Urothelium cell line (cell line): Measurements from ENCODE around the gene TMEM60.
"Not testable (repeated sequence)": the region's sequence is repeated elsewhere in the genome, so short reads cannot be mapped to it uniquely, and the experiment has no call there.

Experiments used
- DNase-seq: peaks from one replicate; pipeline ENCODE4 v3.0.0; 2011; ENCODE audit warnings: low spot score, mixed read lengths
- FAIRE-seq: peaks from 2 replicates; lab custom pipeline; 2011; peaks lifted over from hg19 to GRCh38; lab: Jason Lieb, UNC

Gene TMEM60

DNA sequence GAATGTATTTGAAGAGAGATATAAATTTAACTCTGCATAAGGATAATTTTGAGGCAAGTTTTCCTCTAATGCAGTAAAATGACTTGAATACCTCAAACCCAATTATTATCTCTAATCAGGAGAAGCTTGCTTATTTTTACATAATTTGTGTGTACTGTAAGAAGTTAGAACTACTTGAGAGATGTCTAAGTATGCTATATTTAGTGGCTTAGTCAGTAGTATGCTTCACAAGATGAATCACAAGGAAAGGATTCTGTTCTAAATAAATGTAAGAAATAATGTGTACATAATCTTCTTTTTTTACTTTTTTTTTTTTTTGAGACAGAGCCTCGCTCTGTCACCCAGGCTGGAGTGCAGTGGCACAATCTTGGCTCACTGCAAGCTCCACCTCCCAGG is 14.1 kb upstream of the TMEM60 start:
- FAIRE-seq (no peak), DNase-seq (no peak)

DNA sequence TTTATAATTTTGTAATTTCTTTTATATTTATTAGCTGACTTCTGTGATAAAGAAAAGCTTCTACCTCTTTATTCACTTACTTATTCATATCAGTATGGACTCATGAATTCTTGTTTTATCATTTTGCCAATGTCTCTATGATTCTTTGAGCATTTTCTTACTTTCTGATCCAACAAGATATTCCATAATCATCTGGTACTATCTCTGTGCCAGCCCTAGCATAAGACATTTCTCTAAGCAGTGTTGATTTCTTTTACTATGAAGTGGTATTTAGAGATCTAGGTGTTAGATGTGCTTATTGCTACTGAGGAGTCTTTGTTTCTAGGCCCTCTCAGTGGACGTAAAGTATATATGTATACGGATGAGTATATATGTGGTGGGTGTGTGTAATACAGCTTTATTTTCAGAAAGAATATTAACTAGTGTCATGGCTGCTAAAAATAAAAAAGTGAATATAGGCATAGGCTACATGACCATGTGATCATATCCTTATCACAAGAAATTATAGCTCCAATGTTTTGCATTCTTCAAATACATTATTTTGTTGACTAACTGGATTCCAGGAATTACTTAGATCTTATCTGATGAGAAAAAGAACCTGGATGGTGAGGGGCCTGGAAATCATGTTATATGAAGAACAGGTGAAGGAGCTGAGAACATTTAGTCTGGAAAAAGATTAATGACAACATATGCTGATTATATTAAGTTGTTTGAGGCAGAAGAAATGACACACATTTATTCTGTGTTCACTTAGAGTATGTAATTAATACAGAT is 13.5 kb upstream of the TMEM60 start:
- FAIRE-seq (no peak), DNase-seq (no peak)

DNA sequence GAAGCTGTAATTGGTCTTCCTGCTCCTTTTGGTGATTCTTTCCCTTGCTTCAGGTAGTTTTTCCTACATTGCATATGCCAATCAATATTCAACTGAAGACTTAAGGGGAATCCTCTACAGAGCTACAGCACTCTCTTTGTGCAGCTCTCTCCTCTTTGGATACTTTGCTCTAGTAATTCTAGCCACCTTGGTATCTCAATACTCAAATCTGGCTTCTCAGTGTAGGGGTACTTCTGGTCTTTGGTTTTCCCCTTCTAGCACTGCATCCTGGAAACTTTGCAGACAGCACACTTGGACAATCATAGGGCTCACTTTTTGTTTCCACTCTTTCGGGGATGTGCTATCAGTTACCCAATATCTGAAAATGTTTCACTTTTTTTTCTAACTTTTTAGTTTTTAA is 10.3 kb upstream of the TMEM60 start:
- FAIRE-seq (no peak), DNase-seq (no peak)

DNA sequence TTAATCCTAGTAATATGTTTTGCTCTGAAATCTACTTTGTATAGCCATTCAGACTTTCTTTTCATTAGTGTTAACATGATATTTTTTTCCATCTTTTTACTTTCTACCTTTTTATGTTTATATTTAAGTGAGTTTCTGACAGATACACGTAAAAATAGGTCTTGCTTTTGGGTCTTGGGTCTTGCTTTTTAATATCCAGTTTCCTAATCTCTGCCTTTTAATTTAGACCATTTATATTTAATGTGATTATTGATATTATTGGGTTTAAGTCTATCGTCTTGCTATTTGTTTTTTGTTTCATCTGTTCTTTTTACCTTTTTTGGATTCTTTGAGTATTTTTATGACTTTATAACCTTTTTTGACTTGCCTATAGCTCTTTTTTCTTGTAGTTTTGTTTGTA is 8.2 kb upstream of the TMEM60 start:
- FAIRE-seq, result no peak

DNA sequence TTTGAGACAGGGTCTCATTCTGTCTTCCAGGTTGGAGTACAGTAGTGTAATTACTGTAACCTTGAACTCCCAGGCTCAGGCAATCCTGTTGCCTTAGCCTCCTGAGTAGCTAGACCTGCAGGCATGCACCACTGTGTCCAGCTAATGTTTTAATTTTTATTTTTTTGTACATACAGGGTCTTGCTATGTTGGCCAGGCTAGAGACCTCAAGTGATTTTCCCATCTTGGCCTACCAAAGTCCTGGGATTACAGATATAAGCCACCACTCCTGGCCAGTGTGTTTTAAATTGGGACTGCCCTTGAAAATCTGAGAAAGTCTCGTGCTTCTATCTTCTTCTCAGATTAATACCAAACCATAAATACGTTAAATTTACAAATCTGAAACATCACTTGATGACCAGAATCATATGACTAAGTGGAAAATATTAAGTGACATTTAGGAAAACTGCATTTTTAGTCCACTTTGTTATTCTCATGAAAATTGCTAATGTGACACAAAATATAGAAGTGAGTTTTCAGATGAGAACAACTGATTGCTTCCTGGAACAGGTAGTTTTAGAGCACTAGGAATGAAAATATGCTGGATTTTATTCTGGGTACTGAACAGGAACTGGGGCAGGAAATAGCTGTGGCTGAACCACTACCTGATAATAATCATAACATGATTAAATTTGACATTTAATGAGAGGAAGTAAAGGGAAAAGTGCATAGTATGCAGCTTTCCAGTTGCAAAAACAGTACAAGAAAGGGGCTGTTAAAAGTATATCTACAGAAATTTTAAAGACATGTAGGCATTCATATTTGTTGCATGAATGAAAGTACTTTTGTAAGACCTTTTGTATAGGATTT is 4.5 kb upstream of the TMEM60 start:
- FAIRE-seq (no peak), DNase-seq (no peak)

More for the DNA sequence above, 8.2 kb upstream of the TMEM60 start:
- DNase-seq, result no peak

DNA sequence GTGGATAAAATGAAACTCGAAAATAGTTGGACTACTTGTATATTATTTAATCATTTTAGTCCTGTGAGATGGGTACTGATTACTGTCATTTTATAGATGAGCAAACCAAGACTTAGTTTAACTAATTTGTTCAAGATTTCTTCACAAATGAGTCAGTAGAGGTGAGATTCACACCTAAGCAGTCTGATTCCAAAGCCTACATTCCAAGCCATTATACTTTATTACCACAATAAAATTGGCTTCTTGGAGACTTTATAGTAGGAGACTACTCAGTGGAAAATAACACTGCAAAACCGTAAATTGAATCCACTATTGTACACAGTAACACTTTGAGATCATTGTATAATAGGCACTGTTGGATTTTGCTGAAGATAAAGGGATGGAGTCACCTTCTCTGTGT is 2.5 kb upstream of the TMEM60 start:
- FAIRE-seq, result no peak

DNA sequence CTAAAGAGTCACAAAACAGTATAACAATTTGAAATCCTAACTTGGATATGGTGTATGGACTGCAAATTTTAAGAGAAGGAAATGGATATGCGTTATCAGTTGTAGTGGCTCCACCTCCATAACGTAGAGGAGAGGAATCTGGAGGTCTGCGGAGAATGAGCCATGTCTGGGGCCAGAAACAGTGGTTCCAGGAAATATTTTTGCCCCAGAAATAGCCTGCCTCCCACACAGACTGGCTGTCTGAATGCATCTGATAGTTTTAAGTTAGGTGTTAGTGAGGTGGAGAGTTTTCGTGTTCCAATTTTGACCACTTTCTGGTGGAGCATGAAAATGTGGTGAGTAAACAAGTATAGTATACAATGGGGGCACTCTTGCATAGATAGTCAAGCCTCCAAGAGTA is 1.9 kb upstream of the TMEM60 start:
- DNase-seq (peak; percentile 4), FAIRE-seq (no peak)

More for the DNA sequence above, 2.5 kb upstream of the TMEM60 start:
- DNase-seq, result no peak

DNA sequence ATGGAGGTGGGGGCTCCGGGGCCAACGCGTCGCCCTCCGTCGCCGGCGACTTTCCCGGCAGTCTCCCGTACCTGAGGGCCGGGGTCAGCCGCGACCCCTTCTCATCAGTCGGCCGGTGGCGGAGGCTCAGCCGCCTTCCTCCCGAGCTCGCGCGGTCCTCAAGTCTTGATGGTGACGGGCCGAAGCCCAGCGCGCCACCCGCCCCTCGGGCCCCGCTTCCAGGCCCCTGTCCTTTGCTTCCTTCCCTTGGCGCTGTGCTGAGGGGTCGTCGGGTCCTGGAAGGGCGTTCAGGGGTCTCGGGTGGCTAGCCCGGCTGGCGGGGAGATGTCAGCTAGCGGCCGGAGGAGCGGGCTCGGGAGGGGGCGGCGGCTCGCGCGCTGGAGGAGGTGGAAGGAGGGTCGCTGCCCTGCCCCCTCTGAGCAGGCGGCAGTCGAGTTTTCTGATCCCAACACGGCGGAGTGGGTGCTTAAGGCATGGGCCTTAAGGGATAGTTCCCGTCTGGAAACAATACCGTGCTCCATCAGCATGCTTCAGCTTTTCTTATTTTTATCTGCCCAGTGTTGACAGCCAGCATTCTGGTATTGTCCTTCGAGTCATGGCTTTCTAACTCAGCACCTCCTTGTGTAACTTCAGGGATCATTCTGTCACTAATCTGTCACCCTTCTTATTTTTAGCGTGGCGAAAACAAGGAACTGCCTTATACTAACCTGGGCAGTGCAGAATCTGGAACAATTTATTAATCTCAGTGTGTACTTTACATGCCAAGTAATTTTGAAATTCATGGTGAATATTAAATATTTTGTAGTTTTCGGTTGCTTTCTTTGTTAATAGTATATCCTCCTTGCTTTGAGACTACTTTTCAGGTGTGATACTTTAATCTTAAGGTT is 1.1 kb upstream of the TMEM60 start:
- FAIRE-seq (no peak), DNase-seq (peak; percentile 33)

DNA sequence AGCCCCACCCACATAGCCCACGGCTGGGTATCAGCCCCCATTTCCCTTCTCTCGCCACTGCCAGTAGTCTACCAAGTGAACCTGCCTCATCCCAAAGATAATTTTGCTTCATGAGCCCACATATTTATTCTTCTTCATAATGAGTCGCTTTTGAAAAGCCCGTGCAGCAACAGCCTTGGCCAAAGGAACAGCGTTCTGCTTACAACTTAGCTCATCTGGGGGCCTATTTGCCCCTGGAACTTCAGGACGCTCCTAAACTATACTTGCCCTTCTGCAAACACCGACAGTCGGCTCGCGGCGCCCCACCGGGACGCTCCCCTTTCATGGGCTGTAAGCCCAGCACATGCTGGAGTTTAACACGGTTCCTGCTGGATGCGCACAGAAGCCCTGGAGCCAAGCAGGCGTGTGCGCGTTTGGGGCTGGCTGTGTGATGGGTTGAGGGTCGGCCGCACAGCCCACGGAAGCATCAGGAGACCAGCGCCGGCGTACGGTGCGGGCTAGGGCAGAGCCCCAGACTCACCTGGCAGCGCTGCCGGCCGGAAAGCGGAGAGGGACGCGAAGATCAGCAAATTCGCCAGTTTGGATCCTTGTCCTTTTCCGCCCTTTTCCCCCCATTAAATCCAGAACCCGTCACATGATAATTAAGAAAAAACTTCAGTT is 370 bp downstream of the TMEM60 start:
- no peak for FAIRE-seq
- DNase-seq, result no peak

DNA sequence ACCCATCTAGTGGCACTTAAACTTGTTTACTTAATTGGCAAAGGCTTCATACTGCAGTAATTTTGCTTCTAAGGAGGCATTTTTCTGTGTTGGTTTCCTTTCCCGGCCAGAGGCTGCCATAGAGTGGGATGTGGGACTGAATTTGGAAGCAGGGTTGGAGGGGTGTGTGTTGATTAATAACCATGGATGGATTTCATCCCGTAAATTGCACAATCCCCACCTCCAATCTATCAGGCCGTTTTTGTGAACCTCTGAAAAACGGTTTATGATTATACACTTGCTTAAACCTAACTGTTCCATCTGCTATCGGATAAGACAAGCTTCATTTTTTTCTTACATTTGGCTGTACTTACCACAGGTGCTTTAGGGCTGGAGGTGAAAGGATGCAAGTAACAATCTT is 1.3 kb downstream of the TMEM60 start:
- DNase-seq (no peak), FAIRE-seq (no peak)

DNA sequence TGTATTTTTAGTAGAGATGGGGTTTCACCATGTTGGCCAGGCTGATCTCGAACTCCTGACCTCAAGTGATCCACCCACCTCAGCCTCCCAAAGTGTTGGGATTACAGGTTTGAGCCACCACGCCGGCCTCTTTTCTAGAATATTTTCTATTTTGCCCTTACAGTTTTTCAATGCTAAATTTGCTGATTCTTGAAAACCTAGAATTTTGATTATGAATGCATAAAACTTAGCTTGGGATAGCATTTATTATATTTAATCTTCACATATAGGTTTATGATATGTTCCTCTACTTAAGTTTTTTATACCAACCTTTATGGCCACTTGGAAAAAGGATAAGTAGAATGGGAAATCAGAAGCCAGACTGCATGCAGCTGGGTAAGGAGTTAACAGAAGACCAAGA is 2.1 kb downstream of the TMEM60 start:
- DNase-seq (no peak), FAIRE-seq (no peak)

DNA sequence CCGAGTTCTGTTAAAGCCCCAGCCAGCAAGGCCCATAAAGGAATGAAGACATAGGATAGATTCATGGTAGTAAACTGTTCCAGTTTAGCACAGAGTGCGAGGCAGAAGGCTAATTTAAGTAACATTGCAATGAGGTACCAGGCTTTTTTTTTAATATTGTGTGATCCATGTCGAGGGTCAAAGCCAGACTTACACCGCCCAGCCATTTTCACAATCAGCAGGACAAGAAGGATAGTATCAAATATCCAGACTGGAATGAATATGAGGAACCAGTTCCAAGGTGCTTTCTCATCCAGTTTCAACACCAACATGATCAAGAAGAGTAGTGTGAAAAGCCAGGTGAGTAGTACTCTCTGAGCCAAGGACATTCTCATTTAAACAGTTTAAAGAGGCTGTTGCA is 4.2 kb downstream of the TMEM60 start:
- DNase-seq (no peak), FAIRE-seq (no peak)

DNA sequence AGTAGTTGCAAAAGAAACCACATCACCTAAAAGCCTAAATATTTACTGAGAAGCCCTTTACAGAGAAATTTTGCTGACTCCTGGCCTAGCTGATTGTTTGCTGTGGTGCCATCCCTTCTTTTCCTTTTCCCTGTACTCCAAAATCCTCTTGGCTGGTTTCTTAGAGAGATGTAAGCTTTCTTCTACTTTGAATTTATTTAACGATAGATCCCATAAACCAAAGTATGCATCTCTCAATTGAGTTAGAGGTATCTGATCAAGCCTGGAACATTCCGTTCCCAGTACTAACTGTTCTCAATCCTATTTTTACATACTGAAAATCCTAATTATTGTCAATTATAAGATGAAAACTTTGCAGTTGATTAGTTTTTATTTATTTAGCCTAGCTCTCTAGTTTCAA is 6.3 kb downstream of the TMEM60 start:
- no peak for FAIRE-seq
- DNase-seq, result no peak

DNA sequence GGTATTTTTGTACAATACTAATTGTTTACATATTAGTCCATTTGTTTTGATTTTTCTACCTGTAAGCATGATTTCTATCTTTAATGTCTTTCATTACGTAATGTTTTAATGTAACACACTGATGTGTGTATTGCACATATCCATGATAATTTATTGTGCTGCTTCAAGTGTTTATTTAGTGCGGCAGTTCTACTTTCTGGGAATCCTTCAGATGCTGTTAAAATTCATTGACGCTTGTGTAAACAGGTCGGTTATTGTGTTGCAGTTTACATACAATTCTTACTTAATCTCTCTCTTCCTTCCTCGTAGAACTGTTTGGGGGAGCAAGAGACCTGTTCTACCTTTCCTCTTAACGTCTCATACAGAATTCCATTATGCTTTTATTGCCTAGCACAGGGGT is 6.9 kb downstream of the TMEM60 start:
- DNase-seq (no peak), FAIRE-seq (no peak)

DNA sequence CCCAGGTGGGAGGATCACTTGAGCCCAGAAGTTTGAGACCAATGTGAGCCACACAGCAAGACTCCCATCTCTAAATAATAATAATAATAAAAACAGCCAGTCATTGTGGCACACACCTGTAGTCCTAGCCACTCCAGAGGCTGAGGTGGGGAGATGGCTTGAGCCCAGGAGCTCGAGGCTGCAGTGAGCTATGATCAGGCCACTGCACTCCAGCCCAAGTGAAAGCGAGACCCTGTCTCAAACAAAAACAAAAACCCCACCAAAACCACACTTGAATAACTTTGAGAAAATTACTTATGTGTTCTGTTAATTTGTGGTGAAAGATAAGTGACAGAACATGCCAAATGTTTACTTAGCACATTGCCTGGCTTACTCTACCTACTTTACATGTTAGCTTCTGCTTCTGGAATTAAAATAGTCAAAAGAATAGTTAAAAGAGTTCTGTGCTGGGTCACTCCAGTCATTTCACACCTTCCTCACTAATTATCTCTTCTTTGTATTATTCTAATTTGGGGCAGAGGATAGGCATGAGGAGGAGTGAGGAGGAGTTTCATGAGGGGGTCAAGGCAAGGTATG is 9.8 kb downstream of the TMEM60 start:
- DNase-seq (no peak), FAIRE-seq (no peak)

DNA sequence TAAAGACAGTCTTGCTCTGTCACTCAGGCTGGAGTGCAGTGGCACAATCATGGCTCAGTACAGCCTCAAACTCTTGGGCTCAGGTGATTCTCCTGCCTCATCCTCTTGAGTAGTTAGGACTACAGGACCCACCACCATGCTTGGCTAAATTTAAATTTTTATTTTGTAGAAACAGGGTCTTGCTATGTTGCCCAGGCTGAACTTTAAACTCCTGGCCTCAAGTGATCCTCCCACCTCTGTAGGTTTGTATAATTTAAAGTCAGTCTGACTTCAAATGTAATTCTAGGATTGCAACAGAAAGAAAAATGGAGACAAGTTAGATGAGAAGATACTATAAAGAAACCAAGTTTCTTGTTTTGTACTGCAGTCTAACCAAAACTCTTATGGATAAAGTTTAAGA is 11.5 kb downstream of the TMEM60 start:
- DNase-seq (no peak), FAIRE-seq (no peak)

DNA sequence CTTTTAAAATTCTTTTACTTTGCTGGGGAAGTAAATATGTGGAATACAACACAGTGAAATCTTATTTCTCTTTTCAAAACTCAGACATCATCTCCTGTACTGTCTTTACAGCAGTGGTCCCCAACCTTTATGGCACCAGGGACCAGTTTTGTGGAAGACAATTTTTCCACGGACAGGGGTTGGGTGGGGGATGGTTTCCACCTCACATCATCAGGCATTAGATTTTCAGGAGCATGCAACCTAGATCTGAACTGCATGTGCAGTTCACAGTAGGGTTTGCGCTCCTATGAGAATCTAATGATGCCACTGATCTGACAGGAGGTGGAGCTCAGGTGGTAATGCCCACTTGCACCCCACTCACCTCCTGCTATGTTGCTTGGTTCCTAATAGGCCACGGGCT is 12.2 kb downstream of the TMEM60 start:
- DNase-seq (no peak), FAIRE-seq (no peak)

DNA sequence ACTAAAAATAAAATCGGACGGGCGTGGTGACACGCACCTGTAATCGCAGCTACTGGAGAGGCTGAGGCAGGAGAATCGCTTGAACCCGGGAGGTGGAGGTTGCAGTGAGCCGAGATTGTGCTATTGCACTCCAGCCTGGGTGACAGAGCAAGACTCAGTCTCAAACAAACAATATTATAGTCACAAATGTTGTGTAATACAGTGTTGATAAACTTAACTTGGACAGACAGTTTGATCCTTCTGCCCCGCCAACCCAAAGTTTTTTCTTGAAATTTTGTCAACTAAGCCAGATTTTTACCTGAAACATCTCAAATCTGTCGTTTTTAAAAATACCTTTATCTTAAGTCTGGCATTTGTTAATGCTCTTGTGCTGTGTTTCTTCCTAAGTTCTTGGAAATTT is 13.8 kb downstream of the TMEM60 start:
- FAIRE-seq, DNase-seq: not testable (repeated sequence)

DNA sequence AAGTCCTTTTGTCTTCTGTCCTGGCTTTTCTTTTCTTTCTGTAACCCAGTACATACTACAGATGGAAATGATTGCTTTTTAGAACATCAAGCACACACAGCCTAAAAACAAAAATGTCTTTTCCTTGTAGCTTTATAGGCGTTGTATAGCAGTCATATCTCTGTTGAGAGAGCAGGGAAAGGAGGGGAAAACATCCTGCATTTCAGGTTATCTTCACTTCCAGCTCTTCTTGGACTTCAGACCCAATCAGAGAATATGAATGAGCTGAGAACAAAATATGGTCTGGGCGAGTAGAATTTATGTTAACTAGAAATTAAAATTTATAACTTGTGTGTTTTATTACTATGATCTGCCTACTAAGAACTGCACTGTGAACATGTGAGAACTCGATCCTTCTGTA is 14.7 kb downstream of the TMEM60 start:
- FAIRE-seq (no peak), DNase-seq (no peak)

DNA sequence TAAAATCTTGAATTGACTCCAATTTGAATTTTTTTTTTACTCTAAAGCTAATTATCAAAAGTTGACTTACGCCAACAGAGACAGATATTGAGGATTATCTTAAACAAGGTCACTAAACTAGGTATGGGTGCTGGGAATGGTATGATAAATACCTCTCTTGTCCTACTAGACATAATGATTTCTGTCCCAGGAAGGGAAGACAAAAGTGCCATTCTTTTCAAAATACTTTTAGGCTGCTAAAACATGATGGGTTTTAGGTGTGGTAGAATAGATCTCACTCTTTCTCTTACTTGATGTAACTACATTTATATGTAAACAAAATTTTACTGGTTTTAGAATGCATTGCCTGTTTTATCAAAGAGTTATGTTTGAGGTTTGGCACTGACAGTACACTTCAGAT is 15.1 kb downstream of the TMEM60 start:
- FAIRE-seq (no peak), DNase-seq (no peak)
